Esophagus muscularis mucosa (tissue), 4 donors: Measurements from ENCODE around the gene IGFBP7. TPM values are rescaled to one million over a fixed set of nuclear protein-coding genes. Genes with fewer than 3 reads are reported as not detected.

Experiments used
- DNase-seq: peaks from one replicate; pipeline ENCODE4 v3.0.0-alpha.2; 2017; ENCODE audit errors: extremely low spot score
- H3K27ac ChIP-seq, 4 donors: fragments of 200-600 bp; sonication (generic); replicated peaks in 1 of 4; 1 replicate in 3 of 4; 2 replicates in 1 of 4; pipeline ENCODE4 v1.5.1; 2016 to 2019; ENCODE audit warnings: mild to moderate bottlenecking in 1 of 4
- H3K27me3 ChIP-seq, 4 donors: fragments of 200-600 bp; sonication (generic); one replicate each; pipeline versions ENCODE4 v1.5.1 to v1.6.0; 2016 to 2019
- H3K36me3 ChIP-seq, 4 donors: fragments of 200-600 bp; sonication (generic); one replicate each; pipeline ENCODE4 v1.5.1; 2016 to 2019
- H3K4me1 ChIP-seq, 4 donors: fragments of 200-600 bp; sonication (generic); one replicate each; pipeline ENCODE4 v1.5.1; 2016 to 2019
- H3K4me3 ChIP-seq, 4 donors: fragments of 200-600 bp; sonication (generic); 1 replicate in 2 of 4; 2 replicates in 2 of 4; pipeline ENCODE4 v1.5.1; 2016 to 2019; ENCODE audit warnings: mild to moderate bottlenecking in 4 of 4, moderate library complexity in 1 of 4
- H3K9me3 ChIP-seq, 4 donors: fragments of 200-600 bp; sonication (generic); 1 replicate in 3 of 4; 2 replicates in 1 of 4; pipeline ENCODE4 v1.5.1; 2016 to 2019
- EP300 ChIP-seq: sonication (generic); formaldehyde crosslinking; IDR thresholded peaks from one replicate; pipeline ENCODE4 v1.6.1; 2017; ENCODE audit warnings: antibody characterized with exemption
- POLR2A ChIP-seq: fragments of 450-650 bp; IDR thresholded peaks from one replicate; pipeline ENCODE4 v1.6.1; 2017; ENCODE audit warnings: antibody characterized with exemption, moderate library complexity, mild to moderate bottlenecking, low read depth
- POLR2AphosphoS5 ChIP-seq, 2 donors: sonication (generic); formaldehyde crosslinking; IDR thresholded peaks; one replicate each; pipeline ENCODE4 v1.6.1; 2017; ENCODE audit warnings: antibody characterized with exemption in 2 of 2
- WGBS: methylation state at CpG from one replicate; pipeline ENCODE4 v1.1.5; 2018; 5-methylcytosine and 5-hydroxymethylcytosine counted together
- intact Hi-C: fragments of 100-400 bp; cut with DNase I; formaldehyde crosslinking; loops from one replicate; pipeline ENCODE4 v1.15.1; 2023
- total RNA-seq, 4 donors: library from RNA; depleted of rRNA; stranded (reverse); fragments of >200 nt; gene quantifications; one replicate each; pipeline versions ENCODE4 v1.1.0 to v1.2.1, GENCODE V29; 2016
- TF ChIP-seq, protein P1 (sequence below), 3 experiments: fragments of 200-600 bp in 2 of 3; fragments of 450-650 bp in 1 of 3; sonication (generic) in 2 of 3; IDR thresholded peaks; one replicate each; pipeline ENCODE4 v1.5.1; 2017 to 2019; ENCODE audit warnings: antibody characterized with exemption in 3 of 3, mild to moderate bottlenecking in 2 of 3, moderate library complexity in 1 of 3

Gene IGFBP7
- total RNA-seq, 4 donors from 2014 or later = 712 to 1,070 (median 762) TPM

DNA sequence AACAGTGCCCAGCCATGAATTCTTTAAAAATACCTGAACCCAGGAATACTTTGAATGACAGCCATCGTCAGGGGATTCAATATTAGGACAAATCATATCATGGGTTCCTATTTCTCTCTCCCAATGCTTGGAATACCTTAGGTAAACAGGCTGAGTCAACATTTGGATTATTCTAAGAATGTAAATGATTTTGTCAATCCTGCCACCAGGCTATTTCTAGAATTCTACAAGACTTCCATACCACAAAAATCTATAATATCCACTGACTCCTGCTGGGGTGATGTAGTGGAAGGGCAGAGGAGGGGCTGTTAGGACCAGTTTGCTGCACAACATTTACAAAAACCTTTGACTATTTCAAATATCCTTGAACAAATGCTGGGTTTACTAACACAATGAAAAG lies 65.2 kb downstream of the IGFBP7 start:
- 100% methylated on average over 1 of the region's 1 CpG for whole genome bisulfite sequencing
- peak overlapping the region; percentile 53 to 71 (median 67) for H3K27ac ChIP-seq
- intact Hi-C loops = no loop called here

DNA sequence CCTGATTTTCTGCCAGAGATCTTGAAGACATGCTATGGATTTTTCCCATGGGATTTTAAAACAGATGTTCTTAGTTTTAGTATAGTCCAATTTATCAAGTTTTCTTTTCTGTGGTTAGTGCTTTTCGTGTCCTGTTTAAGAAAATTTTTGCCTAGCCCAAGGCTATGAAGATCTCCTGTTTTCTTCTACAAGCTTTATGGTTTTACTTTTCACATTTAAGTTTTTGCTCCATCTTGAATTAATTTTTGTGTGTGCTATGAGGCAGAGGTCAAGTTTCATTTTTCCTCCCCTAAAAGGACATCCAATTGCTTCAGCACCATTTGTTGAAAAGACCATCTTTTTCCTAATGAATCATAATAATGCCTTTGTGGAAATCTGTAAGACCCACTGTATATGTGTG lies 65.9 kb downstream of the IGFBP7 start:
- H3K4me3 ChIP-seq = no peak overlapping the region
- 57% methylated on average over 1 of the region's 1 CpG for WGBS
- H3K4me1 ChIP-seq = peaks cover 69 to 78% (median 75%) of the 10 kb centered on the region in 4 donors
- H3K36me3 ChIP-seq = peaks cover 0 to 16% (median 7%) of the 10 kb centered on the region in 4 donors
- intact Hi-C loops = no loop called here
- DNase-seq = peak; percentile 1
- H3K27ac ChIP-seq = peak overlapping the region; percentile 53 to 71 (median 67)
- H3K9me3 ChIP-seq = no peaks in the 10 kb centered on the region
- TF ChIP-seq EP300 = no peak
- TF ChIP-seq, protein P1, sequence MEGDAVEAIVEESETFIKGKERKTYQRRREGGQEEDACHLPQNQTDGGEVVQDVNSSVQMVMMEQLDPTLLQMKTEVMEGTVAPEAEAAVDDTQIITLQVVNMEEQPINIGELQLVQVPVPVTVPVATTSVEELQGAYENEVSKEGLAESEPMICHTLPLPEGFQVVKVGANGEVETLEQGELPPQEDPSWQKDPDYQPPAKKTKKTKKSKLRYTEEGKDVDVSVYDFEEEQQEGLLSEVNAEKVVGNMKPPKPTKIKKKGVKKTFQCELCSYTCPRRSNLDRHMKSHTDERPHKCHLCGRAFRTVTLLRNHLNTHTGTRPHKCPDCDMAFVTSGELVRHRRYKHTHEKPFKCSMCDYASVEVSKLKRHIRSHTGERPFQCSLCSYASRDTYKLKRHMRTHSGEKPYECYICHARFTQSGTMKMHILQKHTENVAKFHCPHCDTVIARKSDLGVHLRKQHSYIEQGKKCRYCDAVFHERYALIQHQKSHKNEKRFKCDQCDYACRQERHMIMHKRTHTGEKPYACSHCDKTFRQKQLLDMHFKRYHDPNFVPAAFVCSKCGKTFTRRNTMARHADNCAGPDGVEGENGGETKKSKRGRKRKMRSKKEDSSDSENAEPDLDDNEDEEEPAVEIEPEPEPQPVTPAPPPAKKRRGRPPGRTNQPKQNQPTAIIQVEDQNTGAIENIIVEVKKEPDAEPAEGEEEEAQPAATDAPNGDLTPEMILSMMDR (IDR thresholded peaks at IDR 0.05) = no peak
- no peak for TF ChIP-seq POLR2A
- no peak for TF ChIP-seq POLR2AphosphoS5 (IDR thresholded peaks at IDR 0.05)
- no peaks in the 10 kb centered on the region for H3K27me3 ChIP-seq

More for the DNA sequence above, 65.2 kb downstream of the IGFBP7 start:
- Histone ChIP-seq H3K36me3 (peaks cover 0 to 11% (median 5%) of the 10 kb centered on the region in 4 donors), H3K4me3 (no peak overlapping the region), H3K9me3 (no peaks in the 10 kb centered on the region), H3K27me3 (no peaks in the 10 kb centered on the region), H3K4me1 (peaks cover 76 to 80% (median 78%) of the 10 kb centered on the region in 4 donors)
- TF ChIP-seq, protein P1 (IDR thresholded peaks at IDR 0.05) = no peak
- TF ChIP-seq POLR2A (no peak), EP300 (no peak), POLR2AphosphoS5 (IDR thresholded peaks at IDR 0.05) (no peak)
- DNase-seq = no peak

DNA sequence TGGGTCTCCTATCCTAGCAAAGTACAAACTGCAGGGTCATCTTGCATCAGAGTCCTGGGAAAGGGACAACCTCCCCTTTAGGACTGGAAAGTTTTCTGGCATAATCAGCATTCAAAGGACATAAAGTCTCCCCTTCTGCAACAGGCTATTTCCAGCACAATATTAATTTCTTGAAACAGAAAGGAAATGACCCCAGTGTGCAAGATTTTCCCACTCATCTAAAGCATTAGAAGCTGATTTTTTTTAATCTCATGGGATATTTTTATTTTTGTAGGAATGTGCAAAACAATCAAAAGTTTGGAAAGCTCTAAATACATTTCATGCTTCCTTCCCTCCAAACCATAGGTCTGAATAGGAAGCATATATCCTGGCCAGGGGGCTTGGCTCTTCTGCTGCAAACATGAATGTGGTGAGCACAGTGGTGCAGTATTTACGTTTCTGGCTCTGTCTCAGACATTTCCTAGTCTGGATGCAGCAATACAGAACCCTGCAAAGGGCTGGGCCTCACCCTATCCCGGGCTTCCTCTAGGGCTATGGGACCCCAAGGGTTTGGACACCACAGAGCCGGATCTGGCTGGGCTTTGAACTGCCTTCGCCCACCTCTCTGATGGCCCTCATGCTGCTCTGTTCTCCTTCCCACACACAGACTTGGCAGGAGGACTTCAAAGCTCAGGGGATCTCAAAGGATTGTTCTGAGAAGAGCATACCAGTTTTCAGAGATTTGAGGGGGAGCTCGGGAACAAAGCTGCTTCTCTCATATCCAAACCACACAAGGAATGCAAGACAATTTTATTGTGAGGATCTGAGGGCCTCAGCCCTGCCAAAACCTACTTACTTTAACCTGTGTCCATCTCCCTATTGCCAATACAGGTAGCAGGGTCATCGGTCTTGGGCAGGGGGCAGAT lies 66.6 kb downstream of the IGFBP7 start:
- no peak overlapping the region for H3K4me3 ChIP-seq
- peak overlapping the region; percentile 53 to 71 (median 67) for H3K27ac ChIP-seq
- no peaks in the 10 kb centered on the region for H3K9me3 ChIP-seq
- H3K27me3 ChIP-seq = no peaks in the 10 kb centered on the region
- H3K36me3 ChIP-seq = peaks cover 0 to 21% (median 7%) of the 10 kb centered on the region in 4 donors
- TF ChIP-seq POLR2AphosphoS5 (IDR thresholded peaks at IDR 0.05) = no peak
- no peak for TF ChIP-seq POLR2A
- TF ChIP-seq, protein P1 (IDR thresholded peaks at IDR 0.05) = no peak
- TF ChIP-seq EP300 = no peak
- intact Hi-C loops = no loop called here
- H3K4me1 ChIP-seq = peaks cover 62 to 74% (median 69%) of the 10 kb centered on the region in 4 donors
- WGBS = 38% methylated on average over 6 of the region's 6 CpGs
- DNase-seq = peak; percentile 87

DNA sequence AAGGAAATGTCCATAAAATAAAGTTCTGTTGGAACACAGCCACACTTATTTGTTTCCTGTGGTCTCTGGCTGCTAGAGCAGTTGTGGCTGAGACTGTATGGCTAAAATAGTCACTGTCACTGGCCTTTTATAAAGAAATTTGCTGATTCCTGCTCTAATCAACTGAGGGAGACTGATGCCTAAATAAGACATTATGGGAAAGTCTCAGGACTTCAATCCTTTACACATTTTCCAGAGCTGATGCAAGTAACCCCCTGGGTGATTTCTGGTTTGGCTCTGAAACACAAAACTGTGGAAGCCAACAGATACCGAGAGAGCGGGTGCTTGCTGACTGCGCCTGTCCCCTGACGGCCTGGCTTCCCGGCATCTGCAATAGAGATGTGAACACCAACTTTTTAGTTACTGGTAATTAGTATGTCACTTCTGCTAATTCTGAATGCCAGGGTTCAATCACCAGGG lies 67.4 kb downstream of the IGFBP7 start:
- Histone ChIP-seq H3K27ac (peak overlapping the region; percentile 53 to 71 (median 61)), H3K4me3 (no peak overlapping the region), H3K9me3 (no peaks in the 10 kb centered on the region), H3K4me1 (peaks cover 54 to 80% (median 70%) of the 10 kb centered on the region in 4 donors), H3K27me3 (no peaks in the 10 kb centered on the region), H3K36me3 (peaks cover 0 to 30% (median 8%) of the 10 kb centered on the region in 4 donors)
- WGBS = 60% methylated on average over 1 of the region's 5 CpGs
- TF ChIP-seq POLR2AphosphoS5 (IDR thresholded peaks at IDR 0.05) = peak in 1 of 2 donors; percentile 3
- TF ChIP-seq, protein P1 (IDR thresholded peaks at IDR 0.05) = no peak
- intact Hi-C loops = no loop called here
- no peak for DNase-seq
